ENCODE data around the gene THPO.

THPO gene

GRCh38 chr3:184409331-184409926, 31.4 kb upstream of the THPO start:
- TF ChIP-seq CTCF (IDR thresholded peaks at IDR 0.05) = no peak
- Histone ChIP-seq H3K9me3 (ENCODE audit: control insufficient read depth, low read length) (no peaks in the 10 kb centered on the region), H3K4me1 (no peaks in the 10 kb centered on the region), H3K4me2 (ENCODE audit: low read length) (no peak overlapping the region), H3K36me3 (ENCODE audit: control insufficient read depth, insufficient read depth, low read length) (no peaks in the 10 kb centered on the region), H3K4me3 (ENCODE audit: low read depth, low read length) (no peak overlapping the region), H2AFZ (no peak overlapping the region), H3K9ac (no peak overlapping the region), H3K27ac (no peak overlapping the region), H3K79me2 (no peaks in the 10 kb centered on the region), H3K27me3 (ENCODE audit: control insufficient read depth, insufficient read depth, low read length) (no peaks in the 10 kb centered on the region)

- Histone ChIP-seq H3K27me3 (ENCODE audit: control insufficient read depth, insufficient read depth, low read length) (no peaks in the 10 kb centered on the region), H3K4me1 (no peaks in the 10 kb centered on the region), H3K9ac (no peak overlapping the region), H3K79me2 (no peaks in the 10 kb centered on the region), H2AFZ (no peak overlapping the region), H3K9me3 (ENCODE audit: control insufficient read depth, low read length) (no peaks in the 10 kb centered on the region), H3K36me3 (ENCODE audit: control insufficient read depth, insufficient read depth, low read length) (no peaks in the 10 kb centered on the region), H3K27ac (no peak overlapping the region), H3K4me3 (ENCODE audit: low read depth, low read length) (no peak overlapping the region), H3K4me2 (ENCODE audit: low read length) (no peak overlapping the region)
- no peak for TF ChIP-seq CTCF (IDR thresholded peaks at IDR 0.05)
Measured at GRCh38 chr3:184405075-184406030, 27.3 kb upstream of the THPO start.

GRCh38 chr3:184399410-184399809, 21.4 kb upstream of the THPO start:
- TF ChIP-seq CTCF (IDR thresholded peaks at IDR 0.05) = no peak
- H3K36me3 ChIP-seq (ENCODE audit: control insufficient read depth, insufficient read depth, low read length) = no peaks in the 10 kb centered on the region
- no peaks in the 10 kb centered on the region for H3K79me2 ChIP-seq
- H3K4me3 ChIP-seq (ENCODE audit: low read depth, low read length) = no peak overlapping the region
- no peaks in the 10 kb centered on the region for H3K27me3 ChIP-seq (ENCODE audit: control insufficient read depth, insufficient read depth, low read length)
- no peaks in the 10 kb centered on the region for H3K9me3 ChIP-seq (ENCODE audit: control insufficient read depth, low read length)
- H3K9ac ChIP-seq = no peak overlapping the region
- no peak overlapping the region for H2AFZ ChIP-seq
- H3K4me2 ChIP-seq (ENCODE audit: low read length) = no peak overlapping the region
- H3K4me1 ChIP-seq = no peaks in the 10 kb centered on the region
- H3K27ac ChIP-seq = no peak overlapping the region

- no peaks in the 10 kb centered on the region for H3K36me3 ChIP-seq (ENCODE audit: control insufficient read depth, insufficient read depth, low read length)
- no peaks in the 10 kb centered on the region for H3K4me1 ChIP-seq
- H3K27me3 ChIP-seq (ENCODE audit: control insufficient read depth, insufficient read depth, low read length) = no peaks in the 10 kb centered on the region
- no peak overlapping the region for H3K9ac ChIP-seq
- no peaks in the 10 kb centered on the region for H3K79me2 ChIP-seq
- H3K27ac ChIP-seq = no peak overlapping the region
- no peaks in the 10 kb centered on the region for H3K9me3 ChIP-seq (ENCODE audit: control insufficient read depth, low read length)
- H3K4me2 ChIP-seq (ENCODE audit: low read length) = no peak overlapping the region
- no peak overlapping the region for H3K4me3 ChIP-seq (ENCODE audit: low read depth, low read length)
- no peak overlapping the region for H2AFZ ChIP-seq
- no peak for TF ChIP-seq CTCF (IDR thresholded peaks at IDR 0.05)
Measured at GRCh38 chr3:184395320-184395660, 17.3 kb upstream of the THPO start.
